WTC11 (cell line): ENCODE data around the gene POU3F1.

ENCODE experiments used
- CBFB ChIP-seq: sonication (generic); formaldehyde crosslinking; IDR thresholded peaks from 2 replicates; pipeline ENCODE4 v1.8.1; 2022; ENCODE audit warnings: mild to moderate bottlenecking, low read depth, missing genetic modification reagents
- CREB1 ChIP-seq: sonication (generic); formaldehyde crosslinking; IDR thresholded peaks from 2 replicates; pipeline ENCODE4 v1.8.0; 2023; ENCODE audit warnings: mild to moderate bottlenecking, missing genetic modification reagents
- GABPB1 ChIP-seq: sonication (generic); formaldehyde crosslinking; IDR thresholded peaks from 2 replicates; pipeline ENCODE4 v1.8.1; 2023; ENCODE audit warnings: mild to moderate bottlenecking, missing genetic modification reagents
- GRHL2 ChIP-seq: fragments of 250-450 bp; sonication (Bioruptor Pico); IDR thresholded peaks from 2 replicates; pipeline ENCODE4 v1.8.0; 2022; ENCODE audit warnings: mild to moderate bottlenecking, moderate library complexity; ENCODE audit not compliant: insufficient replicate concordance, severe bottlenecking
- JUN ChIP-seq: sonication (generic); formaldehyde crosslinking; IDR thresholded peaks from 2 replicates; pipeline ENCODE4 v1.8.0; 2023; ENCODE audit warnings: mild to moderate bottlenecking, missing genetic modification reagents
- MLX ChIP-seq: sonication (generic); formaldehyde crosslinking; IDR thresholded peaks from 2 replicates; pipeline ENCODE4 v1.8.1; 2023; ENCODE audit warnings: mild to moderate bottlenecking, missing genetic modification reagents, moderate library complexity
- TEAD4 ChIP-seq: sonication (generic); formaldehyde crosslinking; IDR thresholded peaks from 2 replicates; pipeline ENCODE4 v1.8.0; 2022; ENCODE audit warnings: mild to moderate bottlenecking, missing genetic modification reagents
- USF1 ChIP-seq: sonication (generic); formaldehyde crosslinking; IDR thresholded peaks from 2 replicates; pipeline ENCODE4 v1.8.0; 2022; ENCODE audit warnings: mild to moderate bottlenecking, missing genetic modification reagents
- ZNF281 ChIP-seq: sonication (generic); formaldehyde crosslinking; IDR thresholded peaks from 2 replicates; pipeline ENCODE4 v1.8.0; 2023; ENCODE audit warnings: mild to moderate bottlenecking, missing genetic modification reagents
- TF ChIP-seq, protein P1 (sequence below): sonication (generic); formaldehyde crosslinking; IDR thresholded peaks from 2 replicates; pipeline ENCODE4 v1.8.1; 2023; ENCODE audit warnings: mild to moderate bottlenecking, missing genetic modification reagents
- TF ChIP-seq, protein P2 (sequence below): fragments of 200-600 bp; IDR thresholded peaks from 2 replicates; pipeline ENCODE4 v1.8.0; 2022; ENCODE audit warnings: antibody characterized with exemption
- TF ChIP-seq, protein P3 (sequence below): sonication (generic); formaldehyde crosslinking; IDR thresholded peaks from 2 replicates; pipeline ENCODE4 v1.8.1; 2022; ENCODE audit warnings: low read depth, missing genetic modification reagents, borderline replicate concordance

- TF ChIP-seq, protein P1, sequence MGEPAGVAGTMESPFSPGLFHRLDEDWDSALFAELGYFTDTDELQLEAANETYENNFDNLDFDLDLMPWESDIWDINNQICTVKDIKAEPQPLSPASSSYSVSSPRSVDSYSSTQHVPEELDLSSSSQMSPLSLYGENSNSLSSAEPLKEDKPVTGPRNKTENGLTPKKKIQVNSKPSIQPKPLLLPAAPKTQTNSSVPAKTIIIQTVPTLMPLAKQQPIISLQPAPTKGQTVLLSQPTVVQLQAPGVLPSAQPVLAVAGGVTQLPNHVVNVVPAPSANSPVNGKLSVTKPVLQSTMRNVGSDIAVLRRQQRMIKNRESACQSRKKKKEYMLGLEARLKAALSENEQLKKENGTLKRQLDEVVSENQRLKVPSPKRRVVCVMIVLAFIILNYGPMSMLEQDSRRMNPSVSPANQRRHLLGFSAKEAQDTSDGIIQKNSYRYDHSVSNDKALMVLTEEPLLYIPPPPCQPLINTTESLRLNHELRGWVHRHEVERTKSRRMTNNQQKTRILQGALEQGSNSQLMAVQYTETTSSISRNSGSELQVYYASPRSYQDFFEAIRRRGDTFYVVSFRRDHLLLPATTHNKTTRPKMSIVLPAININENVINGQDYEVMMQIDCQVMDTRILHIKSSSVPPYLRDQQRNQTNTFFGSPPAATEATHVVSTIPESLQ (CRISPR knock-in tag) = no peak
- TF ChIP-seq, protein P2, sequence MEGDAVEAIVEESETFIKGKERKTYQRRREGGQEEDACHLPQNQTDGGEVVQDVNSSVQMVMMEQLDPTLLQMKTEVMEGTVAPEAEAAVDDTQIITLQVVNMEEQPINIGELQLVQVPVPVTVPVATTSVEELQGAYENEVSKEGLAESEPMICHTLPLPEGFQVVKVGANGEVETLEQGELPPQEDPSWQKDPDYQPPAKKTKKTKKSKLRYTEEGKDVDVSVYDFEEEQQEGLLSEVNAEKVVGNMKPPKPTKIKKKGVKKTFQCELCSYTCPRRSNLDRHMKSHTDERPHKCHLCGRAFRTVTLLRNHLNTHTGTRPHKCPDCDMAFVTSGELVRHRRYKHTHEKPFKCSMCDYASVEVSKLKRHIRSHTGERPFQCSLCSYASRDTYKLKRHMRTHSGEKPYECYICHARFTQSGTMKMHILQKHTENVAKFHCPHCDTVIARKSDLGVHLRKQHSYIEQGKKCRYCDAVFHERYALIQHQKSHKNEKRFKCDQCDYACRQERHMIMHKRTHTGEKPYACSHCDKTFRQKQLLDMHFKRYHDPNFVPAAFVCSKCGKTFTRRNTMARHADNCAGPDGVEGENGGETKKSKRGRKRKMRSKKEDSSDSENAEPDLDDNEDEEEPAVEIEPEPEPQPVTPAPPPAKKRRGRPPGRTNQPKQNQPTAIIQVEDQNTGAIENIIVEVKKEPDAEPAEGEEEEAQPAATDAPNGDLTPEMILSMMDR = no peak
- TF ChIP-seq GRHL2 (CRISPR knock-in tag) (no peak), GABPB1 (no peak), USF1 (no peak), CREB1 (CRISPR knock-in tag) (peak; percentile 54; the same call in 1 of the 2 replicates), TEAD4 (peak; percentile 81; the same call in 1 of the 2 replicates), JUN (CRISPR knock-in tag) (peak; percentile 86; the same call in 1 of the 2 replicates), ZNF281 (CRISPR knock-in tag) (peak; percentile 19; the same call in 1 of the 2 replicates), CBFB (CRISPR knock-in tag) (no peak), MLX (CRISPR knock-in tag) (no peak)
- TF ChIP-seq, protein P3, sequence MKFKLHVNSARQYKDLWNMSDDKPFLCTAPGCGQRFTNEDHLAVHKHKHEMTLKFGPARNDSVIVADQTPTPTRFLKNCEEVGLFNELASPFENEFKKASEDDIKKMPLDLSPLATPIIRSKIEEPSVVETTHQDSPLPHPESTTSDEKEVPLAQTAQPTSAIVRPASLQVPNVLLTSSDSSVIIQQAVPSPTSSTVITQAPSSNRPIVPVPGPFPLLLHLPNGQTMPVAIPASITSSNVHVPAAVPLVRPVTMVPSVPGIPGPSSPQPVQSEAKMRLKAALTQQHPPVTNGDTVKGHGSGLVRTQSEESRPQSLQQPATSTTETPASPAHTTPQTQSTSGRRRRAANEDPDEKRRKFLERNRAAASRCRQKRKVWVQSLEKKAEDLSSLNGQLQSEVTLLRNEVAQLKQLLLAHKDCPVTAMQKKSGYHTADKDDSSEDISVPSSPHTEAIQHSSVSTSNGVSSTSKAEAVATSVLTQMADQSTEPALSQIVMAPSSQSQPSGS (CRISPR knock-in tag) = peak; percentile 82; the same call in 1 of the 2 replicates
Measured at GRCh38 chr1:38045401-38046332, 926 bp downstream of the POU3F1 start.
